ENCODE data around the gene SCYL3.

DNA sequence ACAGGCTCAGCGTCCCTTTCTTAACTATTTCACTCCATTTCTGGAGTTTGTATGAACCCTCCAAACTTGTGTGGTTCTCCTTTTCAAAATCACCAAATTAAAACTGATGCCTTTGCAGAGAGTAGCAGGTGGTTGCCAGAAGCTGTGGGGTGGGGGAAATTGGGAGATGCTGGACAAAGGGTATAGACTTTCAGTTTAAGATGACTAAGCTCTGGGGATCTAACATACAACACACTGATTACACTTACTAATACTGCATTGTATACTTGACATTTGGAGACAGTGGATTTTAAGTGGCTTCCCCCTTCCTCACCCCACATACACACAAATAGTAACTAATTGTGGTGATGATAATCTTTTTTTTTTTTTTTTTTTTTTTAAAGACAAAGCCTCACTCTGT is 11.1 kb upstream of the SCYL3 start:
- TF ChIP-seq, protein P1, sequence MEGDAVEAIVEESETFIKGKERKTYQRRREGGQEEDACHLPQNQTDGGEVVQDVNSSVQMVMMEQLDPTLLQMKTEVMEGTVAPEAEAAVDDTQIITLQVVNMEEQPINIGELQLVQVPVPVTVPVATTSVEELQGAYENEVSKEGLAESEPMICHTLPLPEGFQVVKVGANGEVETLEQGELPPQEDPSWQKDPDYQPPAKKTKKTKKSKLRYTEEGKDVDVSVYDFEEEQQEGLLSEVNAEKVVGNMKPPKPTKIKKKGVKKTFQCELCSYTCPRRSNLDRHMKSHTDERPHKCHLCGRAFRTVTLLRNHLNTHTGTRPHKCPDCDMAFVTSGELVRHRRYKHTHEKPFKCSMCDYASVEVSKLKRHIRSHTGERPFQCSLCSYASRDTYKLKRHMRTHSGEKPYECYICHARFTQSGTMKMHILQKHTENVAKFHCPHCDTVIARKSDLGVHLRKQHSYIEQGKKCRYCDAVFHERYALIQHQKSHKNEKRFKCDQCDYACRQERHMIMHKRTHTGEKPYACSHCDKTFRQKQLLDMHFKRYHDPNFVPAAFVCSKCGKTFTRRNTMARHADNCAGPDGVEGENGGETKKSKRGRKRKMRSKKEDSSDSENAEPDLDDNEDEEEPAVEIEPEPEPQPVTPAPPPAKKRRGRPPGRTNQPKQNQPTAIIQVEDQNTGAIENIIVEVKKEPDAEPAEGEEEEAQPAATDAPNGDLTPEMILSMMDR (IDR thresholded peaks at IDR 0.05; ENCODE audit: insufficient read depth, low read length, poor library complexity, severe bottlenecking), result no peak
- TF ChIP-seq EZH2phosphoT487 (conservative IDR thresholded peaks at IDR 0.05; ENCODE audit: low read length), result no peak
